RWPE1 (cell line): Measurements from ENCODE around the gene BTNL3.
"Not testable (repeated sequence)": the region's sequence is repeated elsewhere in the genome, so short reads cannot be mapped to it uniquely, and the experiment has no call there.

Experiments
- CTCF ChIA-PET: fragments of 350-600 bp; sonication (Branson Sonifier 250); formaldehyde crosslinking; extraction: SDS; loops from one replicate; lab custom pipeline; 2021; lab: Yijun Ruan, JAX
- POLR2A ChIA-PET: fragments of 400-600 bp; formaldehyde crosslinking; extraction: SDS; loops from one replicate; lab custom pipeline; 2020; ENCODE audit warnings: antibody characterized with exemption; ENCODE audit not compliant: low non-redundant PET; lab: Yijun Ruan, JAX
- DNase-seq: peaks from one replicate; pipeline ENCODE4 v3.0.0; 2012; ENCODE audit warnings: low spot score
- H3K27ac ChIP-seq: fragments of 450-650 bp; 2 replicates; pipeline ENCODE4 v1.5.1; 2017
- TF ChIP-seq, protein P1 (sequence below): fragments of 450-650 bp; conservative IDR thresholded peaks from 2 replicates; pipeline ENCODE4 v1.5.1; 2017; ENCODE audit warnings: low read depth, mild to moderate bottlenecking

The BTNL3 gene

DNA sequence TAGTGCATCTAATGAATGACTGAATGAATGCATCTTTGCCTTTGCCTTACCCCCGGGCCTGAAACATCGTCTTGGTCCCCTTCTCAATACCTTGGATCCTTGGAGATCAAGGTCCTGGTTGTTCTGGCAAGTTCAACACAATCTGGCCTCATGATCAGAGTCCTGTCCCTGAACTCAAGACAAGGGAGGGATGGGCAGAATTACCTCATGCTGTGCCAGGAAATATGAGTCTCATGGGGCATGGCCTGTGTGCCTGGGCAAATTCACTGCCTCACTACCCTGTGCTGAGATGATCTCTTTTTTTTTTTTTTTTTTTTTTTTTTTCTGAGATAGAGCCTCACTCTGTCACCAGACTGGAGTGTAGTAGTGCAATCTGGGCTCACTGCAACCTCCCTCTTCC lies 630 bp upstream of the BTNL3 start:
- no peak overlapping the region for H3K27ac ChIP-seq
- TF ChIP-seq, protein P1, sequence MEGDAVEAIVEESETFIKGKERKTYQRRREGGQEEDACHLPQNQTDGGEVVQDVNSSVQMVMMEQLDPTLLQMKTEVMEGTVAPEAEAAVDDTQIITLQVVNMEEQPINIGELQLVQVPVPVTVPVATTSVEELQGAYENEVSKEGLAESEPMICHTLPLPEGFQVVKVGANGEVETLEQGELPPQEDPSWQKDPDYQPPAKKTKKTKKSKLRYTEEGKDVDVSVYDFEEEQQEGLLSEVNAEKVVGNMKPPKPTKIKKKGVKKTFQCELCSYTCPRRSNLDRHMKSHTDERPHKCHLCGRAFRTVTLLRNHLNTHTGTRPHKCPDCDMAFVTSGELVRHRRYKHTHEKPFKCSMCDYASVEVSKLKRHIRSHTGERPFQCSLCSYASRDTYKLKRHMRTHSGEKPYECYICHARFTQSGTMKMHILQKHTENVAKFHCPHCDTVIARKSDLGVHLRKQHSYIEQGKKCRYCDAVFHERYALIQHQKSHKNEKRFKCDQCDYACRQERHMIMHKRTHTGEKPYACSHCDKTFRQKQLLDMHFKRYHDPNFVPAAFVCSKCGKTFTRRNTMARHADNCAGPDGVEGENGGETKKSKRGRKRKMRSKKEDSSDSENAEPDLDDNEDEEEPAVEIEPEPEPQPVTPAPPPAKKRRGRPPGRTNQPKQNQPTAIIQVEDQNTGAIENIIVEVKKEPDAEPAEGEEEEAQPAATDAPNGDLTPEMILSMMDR: no peak
- ChIA-PET CTCF (no interaction called here), POLR2A (no interaction called here)
- DNase-seq: no peak

DNA sequence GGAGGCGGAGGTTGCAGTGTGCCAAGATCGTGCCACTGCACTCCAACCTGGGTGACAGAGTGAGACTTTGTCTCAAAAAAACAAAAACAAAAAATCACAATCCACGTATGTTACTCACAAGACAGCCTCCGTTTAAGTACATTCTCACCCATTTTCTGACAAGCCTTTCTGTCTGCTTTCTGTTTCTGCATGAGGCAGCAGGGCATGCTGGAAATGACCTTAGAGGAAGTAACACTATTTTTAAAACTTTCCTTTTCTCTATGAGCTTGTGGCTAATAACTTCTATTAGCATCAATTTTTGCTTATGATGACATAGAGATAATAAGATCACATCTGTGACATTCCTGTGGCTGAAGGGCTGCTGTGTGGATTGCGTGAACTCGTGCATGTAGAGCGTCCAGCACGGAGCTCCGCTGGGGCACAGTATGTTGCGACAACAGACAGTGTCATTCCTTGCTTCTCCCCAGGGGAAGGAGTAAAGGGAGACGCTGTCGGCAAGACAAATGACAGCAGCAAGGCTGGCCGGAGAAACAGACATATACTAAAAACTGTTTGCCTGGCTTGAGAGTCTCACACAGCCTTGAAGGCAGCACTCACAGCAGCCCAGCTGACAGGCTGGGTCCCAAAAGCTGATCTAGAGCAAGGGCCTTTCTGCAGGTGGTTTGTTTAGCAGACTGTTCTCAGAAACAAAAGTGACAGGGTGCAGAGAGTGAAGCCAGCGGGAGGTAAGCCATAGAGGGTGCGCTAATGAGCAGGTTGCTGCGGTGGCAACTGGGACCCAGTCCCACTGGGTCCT lies 1.6 kb downstream of the BTNL3 start:
- no peak overlapping the region for H3K27ac ChIP-seq
- ChIA-PET CTCF (no interaction called here), POLR2A (no interaction called here)
- TF ChIP-seq, protein P1: no peak
- DNase-seq: no peak

DNA sequence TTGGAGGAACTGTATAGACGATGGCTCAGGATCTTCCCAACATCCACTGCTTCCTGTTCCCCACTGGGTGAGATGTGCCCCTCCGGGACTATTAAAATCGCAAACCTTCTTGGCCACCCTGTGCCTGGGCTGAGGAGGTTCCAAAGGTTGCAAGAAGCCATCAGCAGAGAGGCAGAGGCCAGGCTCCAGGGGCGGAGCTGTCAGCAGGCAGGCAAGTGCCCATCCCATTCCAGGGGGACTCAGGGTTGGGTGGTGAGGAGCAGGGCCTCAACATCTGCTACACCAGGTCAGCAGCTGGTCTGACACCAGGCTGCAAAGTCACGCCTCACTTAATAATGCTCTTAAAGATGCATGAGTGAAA lies 2.2 kb downstream of the BTNL3 start:
- DNase-seq: no peak
- TF ChIP-seq, protein P1: no peak
- H3K27ac ChIP-seq: no peak overlapping the region
- ChIA-PET POLR2A (no interaction called here), CTCF (no interaction called here)

DNA sequence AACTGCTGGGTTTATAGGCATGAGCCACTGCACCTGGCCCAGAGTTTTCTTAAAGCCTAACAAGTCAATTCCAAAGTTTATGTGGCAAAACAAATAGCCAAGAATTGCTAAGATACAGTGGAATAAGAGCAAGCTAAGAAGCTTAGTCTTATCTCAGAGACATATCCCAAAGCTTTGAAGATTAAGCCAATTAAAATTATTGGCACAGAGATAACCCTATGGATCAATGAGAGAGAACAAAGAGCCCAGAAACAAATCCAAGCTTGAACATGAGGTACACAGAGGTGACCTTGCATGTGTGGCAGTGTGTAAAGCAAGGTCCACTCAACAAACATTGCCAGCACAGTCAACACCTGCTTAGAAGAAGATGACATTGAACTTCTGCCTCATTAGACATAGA lies 13.3 kb downstream of the BTNL3 start:
- ChIA-PET POLR2A (no interaction called here), CTCF (no interaction called here)
- TF ChIP-seq, protein P1: no peak
- no peak overlapping the region for H3K27ac ChIP-seq
- DNase-seq: no peak

DNA sequence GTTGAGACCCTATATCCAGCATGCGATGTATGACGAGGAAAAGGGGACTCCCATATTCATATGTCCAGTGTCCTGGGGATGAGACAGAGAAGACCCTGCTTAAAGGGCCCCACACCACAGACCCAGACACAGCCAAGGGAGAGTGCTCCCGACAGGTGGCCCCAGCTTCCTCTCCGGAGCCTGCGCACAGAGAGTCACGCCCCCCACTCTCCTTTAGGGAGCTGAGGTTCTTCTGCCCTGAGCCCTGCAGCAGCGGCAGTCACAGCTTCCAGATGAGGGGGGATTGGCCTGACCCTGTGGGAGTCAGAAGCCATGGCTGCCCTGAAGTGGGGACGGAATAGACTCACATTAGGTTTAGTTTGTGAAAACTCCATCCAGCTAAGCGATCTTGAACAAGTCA lies 17.1 kb downstream of the BTNL3 start:
- no peak overlapping the region for H3K27ac ChIP-seq
- CTCF ChIA-PET: no interaction called here
- POLR2A ChIA-PET: no interaction called here
- TF ChIP-seq, protein P1: no peak
- no peak for DNase-seq

DNA sequence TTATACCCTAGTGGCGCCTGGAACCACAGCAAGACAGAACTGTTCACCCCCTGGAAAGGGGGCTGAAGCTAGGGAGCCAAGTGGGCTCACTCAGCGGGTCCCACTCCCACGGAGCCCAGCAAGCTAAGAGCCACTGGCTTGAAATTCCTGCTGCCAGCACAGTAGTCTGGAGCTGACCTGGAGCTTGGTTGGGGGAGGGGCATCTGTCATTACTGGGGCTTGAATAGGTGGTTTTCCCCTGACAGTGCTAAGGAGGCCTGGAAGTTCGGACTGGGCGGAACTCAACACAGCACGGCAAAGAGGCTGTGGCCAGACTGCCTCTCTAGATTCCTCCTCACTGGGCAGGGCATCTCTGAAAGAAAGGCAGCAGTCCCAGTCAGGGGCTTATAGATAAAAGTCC lies 19.5 kb downstream of the BTNL3 start:
- ChIA-PET POLR2A (no interaction called here), CTCF (no interaction called here)
- no peak overlapping the region for H3K27ac ChIP-seq
- DNase-seq: no peak
- TF ChIP-seq, protein P1: no peak

DNA sequence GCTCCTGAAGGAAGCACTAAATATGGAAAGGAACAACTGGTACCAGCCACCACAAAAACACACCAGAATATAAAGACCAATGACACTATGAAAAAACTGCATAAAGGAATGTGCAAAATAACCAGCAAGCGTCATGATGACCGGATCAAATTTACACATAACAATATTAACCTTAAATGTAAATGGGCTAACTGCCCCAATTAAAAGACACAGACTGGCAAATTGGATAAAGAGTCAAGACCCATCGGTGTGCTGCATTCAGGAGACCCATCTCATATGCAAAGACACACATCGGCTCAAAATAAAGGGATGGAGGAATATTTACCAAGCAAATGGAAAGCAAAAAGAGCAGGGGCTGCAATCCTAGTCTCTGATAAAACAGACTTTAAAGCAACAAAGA lies 21.4 kb downstream of the BTNL3 start:
- DNase-seq, H3K27ac ChIP-seq, POLR2A ChIA-PET, CTCF ChIA-PET: not testable (repeated sequence)

DNA sequence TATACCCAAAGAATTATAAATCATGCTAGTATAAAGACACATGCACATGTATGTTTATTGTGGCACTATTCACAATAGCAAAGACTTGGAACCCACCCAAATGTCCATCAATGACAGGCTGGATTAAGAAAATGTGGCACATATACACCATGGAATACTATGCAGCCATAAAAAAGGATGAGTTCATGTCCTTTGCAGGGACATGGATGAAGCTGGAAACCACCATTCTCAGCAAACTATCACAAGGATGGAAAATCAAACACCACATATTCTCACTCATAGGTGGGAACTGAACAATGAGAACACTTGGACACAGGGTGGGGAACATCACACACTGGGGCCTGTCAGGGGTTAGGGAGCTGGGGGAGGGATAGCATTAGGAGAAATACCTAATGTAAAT lies 26.0 kb downstream of the BTNL3 start:
- H3K27ac ChIP-seq, CTCF ChIA-PET, DNase-seq, POLR2A ChIA-PET: not testable (repeated sequence)

DNA sequence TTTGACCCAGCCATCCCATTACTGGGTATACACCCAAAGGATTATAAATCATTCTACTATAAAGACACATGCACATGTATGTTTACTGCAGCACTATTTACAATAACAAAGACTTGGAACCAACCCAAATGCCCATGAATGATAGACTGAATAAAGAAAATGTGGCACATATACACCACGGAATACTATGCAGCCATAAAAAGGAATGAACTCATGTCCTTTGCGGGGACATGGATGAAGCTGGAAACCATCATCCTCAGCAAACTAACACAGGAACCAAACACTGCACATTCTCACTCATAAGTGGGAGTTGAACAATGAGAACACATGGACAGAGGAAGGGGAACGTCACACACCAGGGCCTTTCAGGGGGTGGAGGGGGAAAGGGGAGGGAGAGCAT lies 28.8 kb downstream of the BTNL3 start:
- DNase-seq, H3K27ac ChIP-seq, POLR2A ChIA-PET: not testable (repeated sequence)
- CTCF ChIA-PET: interaction anchor here (0.9 kb wide), 1 partner anchor 57 kb away, joined by 4 read pairs; no protein-coding TSS in a partner anchor
